Left ventricle myocardium inferior (tissue), 1 donor: ENCODE results near the gene SLCO2B1. TPM values are rescaled to one million over a fixed set of nuclear protein-coding genes. Genes with fewer than 3 reads are reported as not detected.

Source experiments
- DNase-seq: peaks from one replicate; pipeline ENCODE4 v3.0.0-alpha.2; 2020
- H3K27ac ChIP-seq: fragments of 200-600 bp; replicated peaks from 2 replicates; pipeline ENCODE4 v1.8.0; 2021
- H3K27me3 ChIP-seq: fragments of 200-600 bp; 2 replicates; pipeline ENCODE4 v1.8.0; 2021; ENCODE audit warnings: low read depth
- H3K36me3 ChIP-seq: fragments of 200-600 bp; 2 replicates; pipeline ENCODE4 v1.8.0; 2021
- H3K4me1 ChIP-seq: fragments of 200-600 bp; 2 replicates; pipeline ENCODE4 v1.8.0; 2021
- H3K4me3 ChIP-seq: fragments of 200-600 bp; 2 replicates; pipeline ENCODE4 v1.8.0; 2021; ENCODE audit warnings: mild to moderate bottlenecking, moderate library complexity
- H3K9me3 ChIP-seq: fragments of 200-600 bp; replicated peaks from 2 replicates; pipeline ENCODE4 v1.8.0; 2021
- intact Hi-C: fragments of 100-400 bp; cut with micrococcal nuclease; formaldehyde crosslinking; loops from one replicate; pipeline ENCODE4 v1.11.0; 2022
- total RNA-seq: library from RNA; stranded (reverse); fragmentation: NEBNext Ultra II Directional; extraction: Animal tissue kit (Norgen Biotek cat#: 25700); gene quantifications from one replicate; pipeline ENCODE4 v1.2.1, GENCODE V29; 2021
- TF ChIP-seq, protein P1 (sequence below): fragments of 200-600 bp; IDR thresholded peaks from 2 replicates; pipeline ENCODE4 v1.8.0; 2021; ENCODE audit warnings: antibody characterized with exemption, mild to moderate bottlenecking, borderline replicate concordance
- donor health status: DM: no; HTN: yes; CAD: no; lungs with severe emphysema.

SLCO2B1 gene
- total RNA-seq, 1 donor from 2014 or later = 22.7 TPM

DNA sequence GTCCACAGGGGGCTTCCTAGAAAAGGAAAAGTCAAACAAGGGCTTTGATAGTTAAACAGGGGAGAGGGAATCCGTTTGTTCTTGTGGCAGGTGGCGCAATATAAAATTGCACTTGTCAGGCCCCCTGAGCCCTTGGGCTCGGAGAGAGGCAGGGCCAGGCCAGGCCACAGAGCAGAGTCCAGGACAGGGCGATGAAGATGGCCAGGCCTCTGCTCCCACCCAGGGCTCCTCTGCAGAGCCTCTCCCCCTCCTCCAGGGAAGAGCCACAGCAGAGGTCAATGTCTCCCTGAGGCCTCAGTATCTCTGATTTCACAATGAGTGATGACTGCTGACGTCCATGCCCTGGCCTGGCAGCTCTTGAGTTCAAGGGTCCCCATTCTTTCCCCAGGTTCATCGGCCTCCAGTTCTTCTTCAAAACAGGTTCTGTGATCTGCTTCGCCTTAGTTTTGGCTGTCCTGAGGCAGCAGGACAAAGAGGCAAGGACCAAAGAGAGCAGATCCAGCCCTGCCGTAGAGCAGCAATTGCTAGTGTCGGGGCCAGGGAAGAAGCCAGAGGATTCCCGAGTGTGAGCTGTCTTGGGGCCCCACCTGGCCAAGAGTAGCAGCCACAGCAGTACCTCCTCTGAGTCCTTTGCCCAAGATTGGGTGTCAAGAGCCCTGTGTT lies 53.2 kb downstream of the SLCO2B1 start:
- H3K27me3 ChIP-seq = peaks cover 26% of the 10 kb centered on the region
- H3K27ac ChIP-seq = peak overlapping the region; percentile 3
- H3K36me3 ChIP-seq = no peaks in the 10 kb centered on the region
- TF ChIP-seq, protein P1, sequence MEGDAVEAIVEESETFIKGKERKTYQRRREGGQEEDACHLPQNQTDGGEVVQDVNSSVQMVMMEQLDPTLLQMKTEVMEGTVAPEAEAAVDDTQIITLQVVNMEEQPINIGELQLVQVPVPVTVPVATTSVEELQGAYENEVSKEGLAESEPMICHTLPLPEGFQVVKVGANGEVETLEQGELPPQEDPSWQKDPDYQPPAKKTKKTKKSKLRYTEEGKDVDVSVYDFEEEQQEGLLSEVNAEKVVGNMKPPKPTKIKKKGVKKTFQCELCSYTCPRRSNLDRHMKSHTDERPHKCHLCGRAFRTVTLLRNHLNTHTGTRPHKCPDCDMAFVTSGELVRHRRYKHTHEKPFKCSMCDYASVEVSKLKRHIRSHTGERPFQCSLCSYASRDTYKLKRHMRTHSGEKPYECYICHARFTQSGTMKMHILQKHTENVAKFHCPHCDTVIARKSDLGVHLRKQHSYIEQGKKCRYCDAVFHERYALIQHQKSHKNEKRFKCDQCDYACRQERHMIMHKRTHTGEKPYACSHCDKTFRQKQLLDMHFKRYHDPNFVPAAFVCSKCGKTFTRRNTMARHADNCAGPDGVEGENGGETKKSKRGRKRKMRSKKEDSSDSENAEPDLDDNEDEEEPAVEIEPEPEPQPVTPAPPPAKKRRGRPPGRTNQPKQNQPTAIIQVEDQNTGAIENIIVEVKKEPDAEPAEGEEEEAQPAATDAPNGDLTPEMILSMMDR = no peak
- DNase-seq = no peak
- H3K4me3 ChIP-seq = no peak overlapping the region
- peaks cover 16% of the 10 kb centered on the region for H3K4me1 ChIP-seq
- intact Hi-C loops = loop anchor here (2.0 kb wide), 1 partner anchor 59 kb away; no protein-coding TSS in a partner anchor
- no peaks in the 10 kb centered on the region for H3K9me3 ChIP-seq

DNA sequence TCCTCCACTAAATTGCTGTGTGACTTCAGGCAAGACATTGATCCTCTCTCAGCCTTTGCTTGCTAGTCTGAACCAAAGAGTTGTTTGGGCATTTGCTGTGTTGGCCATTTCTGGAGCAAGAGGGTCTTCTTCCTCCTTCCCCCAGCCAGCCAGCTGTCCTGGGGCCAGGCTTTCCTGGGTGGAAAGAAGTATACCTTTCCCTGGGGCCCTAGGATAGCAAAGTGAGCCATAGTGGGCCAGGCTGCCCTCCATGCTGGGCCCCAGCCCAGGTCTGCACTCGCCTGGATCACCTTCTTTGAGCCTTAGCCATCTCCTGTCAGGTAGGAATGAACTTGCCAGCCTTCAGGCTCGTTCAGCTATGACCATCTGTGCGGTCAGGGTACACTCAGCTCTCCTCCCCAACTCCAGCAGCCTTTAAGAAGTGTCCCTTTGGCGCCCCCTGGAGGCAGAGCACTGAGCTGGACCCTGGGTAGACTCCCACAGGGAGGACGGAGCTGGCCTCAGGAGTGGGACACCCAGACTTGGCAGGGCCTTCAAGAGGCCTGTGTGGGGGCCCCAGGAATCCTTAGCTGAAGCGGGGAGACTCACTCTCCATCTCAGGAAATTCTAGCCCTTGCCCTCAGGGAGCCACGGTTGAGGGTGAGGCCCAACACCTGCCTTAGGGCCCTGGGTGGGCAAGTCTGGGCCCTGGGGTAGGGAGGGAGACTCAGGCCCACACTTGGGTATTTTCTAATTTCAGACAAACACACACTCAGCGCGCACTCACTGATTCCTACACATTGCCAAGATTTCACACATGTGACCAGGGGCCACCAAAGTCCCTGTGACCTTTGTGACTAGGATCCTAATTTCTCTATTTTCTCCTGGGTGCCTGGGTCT lies 54.0 kb downstream of the SLCO2B1 start:
- TF ChIP-seq, protein P1 = peak; percentile 95
- no peak overlapping the region for H3K4me3 ChIP-seq
- H3K36me3 ChIP-seq = no peaks in the 10 kb centered on the region
- peak; percentile 88 for DNase-seq
- intact Hi-C loops = loop anchor here (2.0 kb wide), 1 partner anchor 60 kb away; no protein-coding TSS in a partner anchor
- H3K4me1 ChIP-seq = peaks cover 10% of the 10 kb centered on the region
- H3K27ac ChIP-seq = peak overlapping the region; percentile 3
- no peaks in the 10 kb centered on the region for H3K9me3 ChIP-seq
- peaks cover 33% of the 10 kb centered on the region for H3K27me3 ChIP-seq

DNA sequence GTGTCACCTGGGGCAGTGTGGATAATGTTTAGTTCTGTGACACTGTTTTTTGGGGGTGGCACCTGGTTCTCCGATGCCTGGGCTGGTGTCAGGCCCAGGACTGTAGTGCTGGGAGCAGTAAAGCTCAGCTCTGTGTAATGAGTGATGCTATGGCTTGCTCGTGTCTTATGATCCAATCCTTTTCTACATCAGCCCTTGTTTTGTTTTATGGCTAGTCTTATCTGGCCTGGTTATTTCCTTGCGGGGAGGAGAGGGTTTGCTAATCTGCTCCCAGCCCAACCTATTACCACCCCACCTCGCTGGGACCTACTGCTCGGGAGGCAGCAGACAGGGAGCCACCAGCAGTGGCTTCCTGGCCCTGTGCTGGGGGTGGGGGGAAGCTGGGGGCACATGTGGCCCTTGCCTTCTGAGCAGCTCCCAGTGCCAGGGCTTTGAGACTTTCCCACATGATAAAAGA lies 54.7 kb downstream of the SLCO2B1 start:
- H3K27me3 ChIP-seq = peaks cover 40% of the 10 kb centered on the region
- H3K9me3 ChIP-seq = no peaks in the 10 kb centered on the region
- intact Hi-C loops = loop anchor here (2.0 kb wide), 1 partner anchor 61 kb away; no protein-coding TSS in a partner anchor
- H3K4me1 ChIP-seq = peaks cover 6% of the 10 kb centered on the region
- H3K27ac ChIP-seq = no peak overlapping the region
- H3K4me3 ChIP-seq = no peak overlapping the region
- TF ChIP-seq, protein P1 = no peak
- no peak for DNase-seq
- no peaks in the 10 kb centered on the region for H3K36me3 ChIP-seq

DNA sequence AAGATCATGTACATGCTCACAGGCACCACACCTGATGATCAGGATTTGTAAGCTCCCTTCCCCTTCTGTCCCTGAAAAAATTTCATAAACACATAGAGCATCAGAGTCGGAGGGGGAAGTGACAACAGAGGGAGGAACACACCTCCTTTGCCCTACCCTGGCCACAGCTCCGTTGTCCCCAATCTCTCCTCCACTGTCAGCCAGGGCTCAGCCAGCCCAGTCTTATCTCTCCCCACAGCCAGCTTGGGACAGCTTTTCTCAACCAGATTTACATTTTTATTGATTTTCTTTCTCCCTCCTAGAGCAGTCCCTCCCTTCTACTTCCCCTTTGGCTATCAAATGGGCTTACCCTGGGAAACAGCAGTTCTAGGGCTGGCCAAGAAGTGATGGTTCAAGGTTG lies 57.5 kb downstream of the SLCO2B1 start:
- intact Hi-C loops = no loop called here
- H3K27me3 ChIP-seq = peaks cover 62% of the 10 kb centered on the region
- no peaks in the 10 kb centered on the region for H3K9me3 ChIP-seq
- no peak for DNase-seq
- H3K36me3 ChIP-seq = no peaks in the 10 kb centered on the region
- H3K27ac ChIP-seq = no peak overlapping the region
- H3K4me1 ChIP-seq = peaks cover 6% of the 10 kb centered on the region
- no peak overlapping the region for H3K4me3 ChIP-seq
- TF ChIP-seq, protein P1 = no peak

DNA sequence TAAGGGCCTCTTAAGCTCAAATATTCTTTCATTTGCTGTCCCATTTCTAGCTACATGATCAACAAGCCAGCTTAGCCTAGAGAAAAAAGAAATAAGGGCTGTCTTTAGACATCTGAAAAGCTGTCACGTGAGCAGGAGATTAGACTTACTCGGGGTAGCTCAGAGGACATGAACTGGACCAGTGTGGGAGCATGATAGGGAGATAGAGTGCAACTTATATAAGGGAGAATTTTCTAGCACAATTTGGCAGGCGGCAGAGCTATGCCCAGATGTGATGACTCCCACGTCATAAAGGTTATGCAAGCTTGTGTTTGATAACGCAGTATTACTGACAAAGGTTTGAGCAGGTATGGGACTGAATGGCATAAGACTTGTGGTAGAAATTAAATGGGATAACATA lies 61.5 kb downstream of the SLCO2B1 start:
- no peaks in the 10 kb centered on the region for H3K4me1 ChIP-seq
- H3K27me3 ChIP-seq = peaks cover 70% of the 10 kb centered on the region
- intact Hi-C loops = no loop called here
- no peaks in the 10 kb centered on the region for H3K36me3 ChIP-seq
- TF ChIP-seq, protein P1 = no peak
- H3K4me3 ChIP-seq = no peak overlapping the region
- no peak overlapping the region for H3K27ac ChIP-seq
- DNase-seq = no peak
- H3K9me3 ChIP-seq = no peaks in the 10 kb centered on the region
